Activated T-cell treated with anti-CD3 and anti-CD28 coated beads, Interleukin-2, amount 50 U/mL, for 48 hours (primary cell): ENCODE results near the gene RMDN3.

Experiments used
- DNase-seq, 2 experiments: peaks; one replicate each; pipeline ENCODE4 v3.0.0-alpha.2; 2020

RMDN3 gene

GRCh38 chr15:40772014-40772413 lies 17.0 kb upstream of the RMDN3 start:
- no peak for DNase-seq

- no peak for DNase-seq
Measured at GRCh38 chr15:40771242-40771641, 16.2 kb upstream of the RMDN3 start.

- DNase-seq = no peak
Measured at GRCh38 chr15:40770147-40770721, 15.2 kb upstream of the RMDN3 start.

- DNase-seq = peak; percentile 71 to 74
Measured at GRCh38 chr15:40769274-40770146, 14.5 kb upstream of the RMDN3 start, which contains the start of gene C15orf62. Gene C15orf62, plus strand, starts transcription at chr15:40769980. Its CDS starts 516 bp downstream, at chr15:40770496.

- DNase-seq = peak in 1 of 2 experiments; percentile 29
Measured at GRCh38 chr15:40768521-40769273, 13.6 kb upstream of the RMDN3 start.

- DNase-seq = no peak
Measured at GRCh38 chr15:40767838-40768500, 12.9 kb upstream of the RMDN3 start.

- no peak for DNase-seq
Measured at GRCh38 chr15:40766906-40767837, 12.1 kb upstream of the RMDN3 start.

- no peak for DNase-seq
Measured at GRCh38 chr15:40766194-40766815, 11.3 kb upstream of the RMDN3 start.

GRCh38 chr15:40764629-40765103 lies 9.6 kb upstream of the RMDN3 start:
- DNase-seq = peak in 1 of 2 experiments; percentile 37

GRCh38 chr15:40763801-40764628 lies 9.0 kb upstream of the RMDN3 start, which contains the start of gene GCHFR:
Gene GCHFR, plus strand, starts transcription at chr15:40764068. Its CDS starts 113 bp downstream, at chr15:40764181.
- DNase-seq = peak; percentile 78 to 85

- DNase-seq = peak; percentile 65 to 68
Measured at GRCh38 chr15:40762919-40763800, 8.1 kb upstream of the RMDN3 start.

- no peak for DNase-seq
Measured at GRCh38 chr15:40759961-40760360, 4.9 kb upstream of the RMDN3 start.

GRCh38 chr15:40756938-40757337 lies 1.9 kb upstream of the RMDN3 start:
- no peak for DNase-seq

- peak; percentile 32 to 41 for DNase-seq
Measured at GRCh38 chr15:40755812-40756208, 756 bp upstream of the RMDN3 start.

GRCh38 chr15:40754574-40754882 lies 526 bp downstream of the RMDN3 start:
- DNase-seq = peak in 1 of 2 experiments; percentile 32

- DNase-seq = no peak
Measured at GRCh38 chr15:40751745-40752144, 3.3 kb downstream of the RMDN3 start.

GRCh38 chr15:40750885-40751284 lies 4.2 kb downstream of the RMDN3 start:
- no peak for DNase-seq

GRCh38 chr15:40749151-40749630 lies 5.9 kb downstream of the RMDN3 start:
- no peak for DNase-seq
